ENCODE measurements around the gene ACADM.
"Not testable (repeated sequence)": the region's sequence is repeated elsewhere in the genome, so short reads cannot be mapped to it uniquely, and the experiment has no call there.

The ACADM gene

DNA sequence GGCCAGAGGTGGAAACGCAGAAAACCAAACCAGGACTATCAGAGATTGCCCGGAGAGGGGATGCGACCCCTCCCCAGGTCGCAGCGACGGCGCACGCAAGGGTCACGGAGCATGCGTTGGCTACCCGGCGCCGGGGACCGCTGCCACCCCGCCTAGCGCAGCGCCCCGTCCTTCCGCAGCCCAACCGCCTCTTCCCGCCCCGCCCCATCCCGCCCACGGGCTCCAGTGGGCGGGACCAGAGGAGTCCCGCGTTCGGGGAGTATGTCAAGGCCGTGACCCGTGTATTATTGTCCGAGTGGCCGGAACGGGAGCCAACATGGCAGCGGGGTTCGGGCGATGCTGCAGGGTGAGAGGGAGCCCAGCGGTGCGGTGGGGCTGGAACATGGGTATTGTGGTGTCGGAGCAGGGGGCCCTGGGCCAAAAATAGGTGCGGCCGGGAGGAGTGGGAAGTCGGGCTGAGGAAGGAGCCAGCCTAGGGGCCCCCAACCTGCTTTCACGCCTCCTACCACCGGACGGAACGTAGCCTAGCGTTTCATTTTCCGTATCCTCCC is at the start of gene ACADM:
Gene ACADM, plus strand, starts transcription at position 238 of the 551 bp plus-strand sequence. Its CDS starts 79 bp downstream, at position 317.
- peak; percentile 76 for DNase-seq (ENCODE audit: low read depth)

DNA sequence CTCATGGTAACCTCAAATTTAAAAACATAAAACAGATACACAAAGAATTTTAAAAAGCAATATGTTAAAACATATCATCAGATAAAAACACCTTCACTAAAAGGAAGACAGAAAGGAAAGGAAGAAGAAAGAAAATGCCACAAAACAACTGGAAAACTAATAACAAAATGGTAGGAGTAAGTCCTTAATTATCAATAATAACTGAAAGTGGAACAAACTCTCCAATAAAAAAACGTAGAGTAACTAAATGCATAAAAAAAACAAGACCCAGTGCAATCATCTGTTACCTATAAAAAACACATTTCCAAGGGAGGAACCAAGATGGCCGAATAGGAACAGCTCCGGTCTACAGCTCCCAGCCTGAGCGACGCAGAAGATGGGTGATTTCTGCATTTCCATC is 47.1 kb upstream of the ACADM start:
- DNase-seq (ENCODE audit: low read depth), result no peak

DNA sequence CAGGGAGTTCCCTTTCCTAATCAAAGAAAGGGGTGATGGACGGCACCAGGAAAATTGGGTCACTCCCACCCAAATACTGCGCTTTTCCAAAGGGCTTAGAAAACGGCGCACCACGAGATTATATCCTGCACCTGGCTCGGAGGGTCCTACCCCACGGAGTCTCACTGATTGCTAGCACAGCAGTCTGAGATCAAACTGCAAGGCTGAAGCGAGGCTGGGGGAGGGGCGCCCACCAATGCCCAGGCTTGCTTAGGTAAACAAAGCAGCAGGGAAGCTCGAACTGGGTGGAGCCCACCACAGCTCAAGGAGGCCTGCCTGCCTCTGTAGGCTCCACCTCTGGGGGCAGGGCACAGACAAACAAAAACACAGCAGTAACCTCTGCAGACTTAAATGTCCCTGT is 46.5 kb upstream of the ACADM start:
- DNase-seq (ENCODE audit: low read depth), result not testable (repeated sequence)

DNA sequence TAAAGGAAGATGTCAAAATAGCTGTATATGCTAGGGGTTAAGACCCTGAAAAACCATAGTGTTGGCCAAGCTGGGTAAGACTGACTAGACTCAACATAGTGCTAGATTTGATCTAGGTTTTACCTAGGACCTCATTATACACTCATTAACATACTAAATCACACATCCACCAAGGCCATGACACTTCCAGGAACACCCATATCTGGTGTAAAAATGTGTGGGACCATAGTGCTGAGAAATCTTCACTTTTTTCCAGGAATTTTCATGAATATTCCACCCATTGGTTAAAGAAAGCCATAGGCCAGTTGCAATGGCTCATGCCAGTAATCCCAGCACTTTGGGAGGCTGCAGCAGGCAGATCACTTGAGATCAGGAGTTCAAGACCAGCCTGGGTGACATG is 34.0 kb upstream of the ACADM start:
- DNase-seq (ENCODE audit: low read depth), result no peak

DNA sequence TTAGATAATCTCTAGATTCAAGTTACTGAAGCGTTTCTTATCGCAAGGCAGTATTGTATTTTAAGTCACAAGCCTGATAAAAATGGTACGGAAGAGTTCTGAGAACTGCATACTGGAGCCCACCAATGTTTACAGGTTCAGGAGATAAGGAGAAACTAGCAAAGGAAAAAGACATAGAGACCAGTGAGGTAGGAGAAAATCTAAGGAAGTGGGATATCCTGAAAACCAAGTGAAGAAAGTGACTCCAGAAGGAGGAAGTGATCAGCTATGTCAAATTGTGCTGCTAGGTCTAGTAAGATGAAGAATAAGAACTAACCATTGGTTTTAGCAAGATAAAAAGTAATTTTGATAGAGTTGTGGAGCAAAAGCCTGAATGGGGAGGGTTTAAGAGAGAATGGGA is 31.0 kb upstream of the ACADM start:
- no peak for DNase-seq (ENCODE audit: low read depth)

DNA sequence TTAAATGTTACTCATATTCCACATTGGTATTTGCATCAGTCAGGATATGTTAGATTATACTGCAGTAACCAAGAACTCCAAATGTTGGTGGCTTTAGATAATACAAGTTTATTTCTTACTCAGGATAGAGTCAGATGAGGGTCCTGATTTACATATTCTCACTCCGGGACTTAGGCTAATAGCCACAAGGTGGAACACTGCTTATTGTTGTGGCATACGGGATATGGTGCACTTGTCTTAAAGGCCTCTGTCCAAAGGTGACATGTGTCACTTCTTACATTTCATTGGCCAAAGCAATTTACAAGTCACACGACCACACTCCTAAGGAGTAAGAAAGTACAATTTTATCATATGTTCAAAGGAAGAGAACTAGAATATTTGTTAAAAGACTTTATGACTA is 28.5 kb upstream of the ACADM start:
- DNase-seq (ENCODE audit: low read depth), result no peak

DNA sequence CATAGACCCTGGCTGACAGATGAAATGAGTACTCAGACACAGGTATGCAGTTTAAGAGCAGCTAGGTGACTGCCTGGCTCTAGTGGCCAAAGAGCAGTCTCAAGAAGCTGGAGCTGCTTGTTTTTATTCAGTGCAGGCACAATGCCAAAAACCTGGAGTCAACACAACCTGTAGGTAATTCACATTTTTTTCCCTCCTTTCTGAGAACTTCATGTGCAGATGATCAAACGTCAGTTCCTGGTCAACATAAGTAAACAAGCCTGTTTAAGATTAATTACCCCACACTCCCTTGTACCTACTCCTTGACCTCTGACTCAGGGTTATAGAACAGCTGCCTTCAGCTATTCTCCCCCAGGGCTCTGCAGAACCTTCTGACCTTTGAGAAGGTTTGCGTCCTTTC is 17.3 kb upstream of the ACADM start:
- no peak for DNase-seq (ENCODE audit: low read depth)

DNA sequence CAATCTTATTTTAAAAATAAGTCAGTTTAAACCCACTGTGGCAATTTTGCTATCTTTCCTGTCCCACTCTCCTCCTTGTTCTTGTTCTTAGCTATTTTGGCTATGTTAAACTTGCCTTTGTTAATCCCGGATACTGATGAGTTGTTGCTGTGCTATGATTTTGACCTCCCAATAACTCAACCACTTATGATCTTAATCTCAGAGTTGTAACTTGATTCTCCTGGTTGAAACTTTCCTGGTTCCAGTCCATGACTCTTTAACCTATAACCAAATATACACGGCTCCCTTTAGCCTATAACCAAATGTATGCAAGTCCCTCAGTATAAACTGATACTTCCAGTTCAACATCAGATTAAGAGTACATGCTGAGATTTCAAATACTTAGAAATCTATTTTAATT is 15.6 kb upstream of the ACADM start:
- no peak for DNase-seq (ENCODE audit: low read depth)

DNA sequence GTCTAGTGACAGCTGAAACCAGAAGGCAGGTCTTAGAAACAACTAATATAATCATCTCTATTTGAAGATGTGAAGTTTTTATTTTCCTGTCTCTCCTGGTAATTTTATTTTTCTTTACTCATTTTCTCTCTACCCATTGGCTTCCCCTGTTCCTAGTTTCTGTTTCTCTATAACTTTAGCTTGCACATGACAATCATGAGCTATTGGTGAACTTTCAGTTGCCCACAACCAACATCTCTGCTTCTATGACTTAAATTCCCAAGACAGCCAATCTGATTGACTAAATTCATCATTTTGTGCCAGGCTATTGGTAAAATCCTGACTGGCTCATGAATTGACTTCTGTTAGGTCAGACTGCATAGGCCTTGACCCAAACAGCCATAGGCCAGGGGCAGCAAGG is 13.7 kb upstream of the ACADM start:
- no peak for DNase-seq (ENCODE audit: low read depth)

DNA sequence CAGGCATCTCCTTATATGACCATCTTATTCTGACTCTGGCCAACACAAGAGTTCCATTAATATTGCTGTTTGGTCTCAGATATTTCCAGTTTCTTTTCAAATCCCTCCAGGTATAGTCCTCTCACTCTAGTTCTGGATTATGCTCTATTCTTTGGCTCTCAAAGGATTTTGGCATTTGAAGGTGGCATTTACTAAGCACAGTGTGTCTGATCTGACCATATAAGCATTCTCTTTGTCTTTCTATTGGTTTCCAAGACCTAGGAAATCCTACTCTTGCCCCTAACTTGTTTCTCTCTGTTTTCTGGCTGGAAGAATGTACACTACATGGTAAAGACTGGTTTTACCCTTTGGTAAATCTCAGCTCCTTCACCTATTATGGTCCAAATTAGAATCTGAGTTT is 12.7 kb upstream of the ACADM start:
- no peak for DNase-seq (ENCODE audit: low read depth)

DNA sequence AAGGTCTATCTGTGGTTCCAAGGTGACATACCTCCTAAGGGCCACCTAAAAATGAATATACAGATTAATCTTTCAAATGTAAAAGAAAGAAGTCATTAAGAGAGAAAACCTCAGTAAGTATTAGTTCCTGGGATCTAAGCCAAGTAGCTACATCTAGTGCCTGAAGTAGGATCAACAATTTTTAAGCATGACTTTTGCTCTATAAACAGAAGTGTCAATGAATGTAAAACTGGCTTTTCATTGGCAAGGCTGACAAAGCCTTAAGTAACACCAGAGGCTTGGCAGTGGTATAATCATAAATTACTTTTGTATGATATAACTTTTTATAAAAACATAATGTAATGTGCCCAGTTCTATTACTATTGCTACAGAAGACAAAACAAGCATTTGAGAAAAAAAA is 12.2 kb upstream of the ACADM start:
- no peak for DNase-seq (ENCODE audit: low read depth)

DNA sequence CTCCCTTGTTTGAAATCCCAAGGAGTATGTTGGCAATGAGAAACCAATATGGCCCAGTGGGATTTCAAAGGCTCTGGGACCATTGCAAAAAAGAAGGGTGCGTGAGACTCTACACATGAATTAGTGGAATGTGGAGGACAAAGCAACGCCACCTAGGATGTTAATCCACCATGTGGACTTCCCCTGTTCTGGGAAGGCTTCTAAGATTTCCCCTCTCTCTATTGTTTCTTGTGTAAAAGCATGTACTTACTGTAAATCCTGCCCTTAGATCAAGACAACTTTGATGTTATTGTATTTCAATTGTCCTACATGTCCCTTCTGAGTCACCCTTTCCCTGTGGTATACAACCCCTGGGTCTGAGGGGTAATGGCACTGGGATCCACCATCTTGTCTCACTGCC is 4.7 kb upstream of the ACADM start:
- no peak for DNase-seq (ENCODE audit: low read depth)

DNA sequence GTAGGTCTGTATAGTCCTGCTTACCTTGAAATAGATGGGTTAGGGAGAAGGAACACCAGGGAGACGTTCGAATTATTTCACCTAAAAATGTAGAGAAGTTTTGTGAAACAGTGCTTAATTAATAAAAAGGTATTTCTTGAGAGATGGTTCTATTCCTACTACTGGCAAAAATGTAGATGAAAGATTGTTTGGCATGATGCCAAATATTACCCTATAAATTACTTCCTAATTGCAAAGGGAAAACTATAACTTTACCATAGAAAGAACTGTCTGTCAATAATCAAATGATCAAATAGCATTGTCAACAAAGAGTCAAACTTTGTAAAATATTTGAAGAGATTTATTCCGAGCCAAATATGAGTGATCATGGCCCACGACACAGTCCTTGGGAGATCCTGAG is 4.2 kb upstream of the ACADM start:
- DNase-seq (ENCODE audit: low read depth), result no peak

DNA sequence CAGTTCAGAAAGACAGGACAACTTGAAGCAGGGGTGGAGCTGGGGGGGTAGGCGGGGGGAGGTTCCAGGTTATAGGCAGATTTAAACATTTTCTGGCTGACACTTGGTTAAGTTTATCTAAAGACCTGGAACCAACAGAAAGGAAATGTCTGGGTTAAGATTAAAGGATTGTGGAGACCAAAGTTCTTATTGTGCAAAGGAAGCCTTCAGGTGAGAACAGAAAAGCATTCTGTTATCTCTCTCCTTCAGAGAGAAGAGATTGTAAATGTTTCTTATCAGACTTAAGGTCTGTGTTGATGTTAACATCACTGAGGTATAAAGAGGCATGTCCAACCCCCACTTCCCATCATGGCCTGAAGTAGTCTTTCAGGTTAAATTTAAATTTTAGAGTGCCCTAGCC is 3.7 kb upstream of the ACADM start:
- no peak for DNase-seq (ENCODE audit: low read depth)

DNA sequence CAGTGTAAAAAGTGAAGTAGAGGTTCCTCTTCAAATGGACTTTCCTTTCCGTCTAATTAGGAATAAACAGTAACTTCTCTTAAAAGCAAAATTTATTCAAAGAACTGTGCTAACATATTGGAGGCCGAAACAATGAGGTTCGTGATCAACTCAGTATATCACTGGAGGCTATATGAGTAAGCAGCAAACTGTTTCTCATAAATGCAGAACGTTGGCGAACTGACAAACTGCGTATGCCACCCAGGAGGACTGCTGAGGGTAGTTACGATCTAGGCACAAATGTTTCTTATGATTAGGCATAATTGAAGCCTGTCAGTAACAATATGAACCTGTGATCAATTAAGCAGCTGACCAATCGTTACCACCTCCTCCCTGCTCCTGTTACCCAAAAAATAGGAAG is 2.3 kb upstream of the ACADM start:
- not testable (repeated sequence) for DNase-seq (ENCODE audit: low read depth)

DNA sequence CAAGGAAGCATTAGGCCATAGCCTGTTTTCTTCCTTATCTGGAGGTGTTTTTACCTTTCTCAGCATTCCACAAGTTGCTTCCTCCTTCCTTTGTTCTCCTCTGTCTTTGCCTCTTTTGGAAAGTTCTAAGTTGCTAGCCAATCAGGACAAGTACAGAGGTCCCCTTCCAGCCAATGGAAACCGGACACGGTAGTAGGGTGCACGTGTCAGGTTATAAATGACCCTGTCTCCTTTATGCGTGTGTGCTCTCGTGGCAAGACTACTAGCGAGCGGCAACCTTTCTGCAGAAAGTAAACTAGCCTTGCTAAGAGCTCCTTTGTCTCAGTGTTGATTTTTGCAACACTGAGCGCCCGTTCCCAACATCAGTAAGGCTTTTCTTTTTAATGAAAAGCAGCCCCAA is 1.5 kb upstream of the ACADM start:
- no peak for DNase-seq (ENCODE audit: low read depth)

DNA sequence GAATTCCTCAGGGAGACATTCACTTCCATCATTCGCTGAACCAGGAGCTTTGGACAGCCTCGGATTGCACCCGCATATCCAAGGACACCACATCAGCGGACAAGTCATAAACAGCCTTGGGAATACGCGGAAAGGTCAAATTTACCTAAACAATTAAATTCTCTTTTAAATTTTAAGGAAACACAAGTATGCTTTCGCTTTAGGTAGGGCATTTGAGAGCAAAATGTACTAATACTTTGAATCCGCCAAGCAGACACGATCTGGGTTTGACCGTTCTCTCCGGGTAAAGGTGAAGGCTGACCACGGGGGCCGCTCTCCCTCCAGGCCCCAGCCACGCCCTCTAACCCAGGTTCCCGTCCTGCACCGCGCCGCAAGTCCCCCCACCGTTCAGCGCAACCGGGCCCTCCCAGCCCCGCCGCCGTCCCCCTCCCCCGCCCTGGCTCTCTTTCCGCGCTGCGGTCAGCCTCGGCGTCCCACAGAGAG is 479 bp upstream of the ACADM start:
- DNase-seq (ENCODE audit: low read depth), result peak; percentile 56

DNA sequence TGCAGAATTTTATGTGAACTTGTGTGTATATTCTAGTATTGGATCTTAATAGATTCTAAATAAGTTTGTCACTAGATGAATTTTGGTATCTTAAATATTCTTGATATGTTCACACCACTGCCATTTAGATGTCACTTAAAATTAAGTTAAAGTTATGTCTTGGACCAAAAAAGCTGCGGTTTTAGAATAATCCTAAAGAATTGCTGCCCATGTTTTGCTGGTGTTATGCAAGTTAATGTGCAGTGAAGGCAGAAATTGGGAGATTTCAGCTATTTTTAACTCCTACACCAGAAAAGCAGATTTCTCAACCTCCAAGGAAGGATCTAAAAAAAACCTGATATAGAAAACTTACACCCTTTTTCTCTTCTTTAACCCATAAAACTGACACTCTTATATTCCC is 757 bp downstream of the ACADM start:
- no peak for DNase-seq (ENCODE audit: low read depth)

DNA sequence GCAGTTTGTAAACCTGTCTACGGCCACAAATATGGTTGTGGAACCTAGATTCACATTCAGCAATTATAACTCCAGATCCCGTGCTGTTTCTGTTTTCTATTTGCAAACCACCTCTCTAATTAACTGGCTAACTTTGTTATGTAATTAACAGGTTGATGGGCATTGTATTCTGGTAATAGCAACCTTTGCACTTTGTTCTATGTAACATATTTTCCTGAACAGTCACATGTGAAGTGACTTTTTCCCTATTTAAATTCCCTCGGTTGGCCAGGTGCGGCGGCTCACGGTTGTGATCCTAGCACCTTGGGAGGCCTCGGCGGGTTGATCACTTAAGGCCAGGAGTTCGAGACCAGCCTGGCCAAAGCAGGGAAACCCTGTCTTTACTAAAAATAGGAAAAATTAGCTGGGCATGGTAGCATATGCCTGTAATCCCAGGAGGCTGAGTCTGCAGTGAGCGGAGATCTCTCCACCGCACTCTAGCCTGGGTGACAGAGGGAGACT is 1.4 kb downstream of the ACADM start:
- no peak for DNase-seq (ENCODE audit: low read depth)

DNA sequence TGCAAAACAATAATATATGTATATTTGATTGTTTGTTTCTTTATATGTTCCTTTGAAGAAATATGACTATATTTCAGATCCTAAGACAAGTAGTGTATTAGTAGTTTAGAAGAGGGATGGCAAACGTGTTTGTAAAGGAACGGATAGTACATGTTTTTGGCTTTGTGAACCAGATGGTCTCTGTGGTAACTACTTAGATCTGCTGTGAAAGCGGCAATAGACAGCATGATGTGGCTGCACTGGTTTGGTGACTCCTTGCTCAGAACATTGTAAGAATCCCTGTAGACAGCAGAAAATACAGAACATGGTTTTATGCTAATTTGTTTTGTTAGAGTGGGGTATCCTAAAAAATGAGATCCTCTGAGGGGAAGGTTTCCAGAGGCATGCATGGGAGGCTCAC is 3.1 kb downstream of the ACADM start:
- DNase-seq (ENCODE audit: low read depth), result no peak

DNA sequence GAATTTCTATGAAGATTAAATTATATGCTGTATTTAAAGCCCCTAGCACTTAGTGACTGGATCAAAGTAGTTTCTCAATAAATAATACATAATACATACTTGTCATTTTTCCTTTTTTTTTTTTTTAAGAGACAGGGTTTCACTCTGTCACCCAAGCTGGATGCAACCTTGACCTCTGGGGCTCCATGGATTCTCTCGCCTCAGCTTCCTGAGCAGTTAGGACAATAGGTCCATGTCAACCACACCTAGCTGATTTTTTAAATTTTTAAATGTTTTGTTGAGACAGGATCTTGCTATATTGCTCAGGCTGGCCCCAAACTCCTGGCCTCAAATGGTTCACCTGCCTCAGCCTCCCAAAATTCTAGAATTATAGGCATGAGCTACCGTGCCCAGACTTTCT is 5.9 kb downstream of the ACADM start:
- DNase-seq (ENCODE audit: low read depth), result no peak

DNA sequence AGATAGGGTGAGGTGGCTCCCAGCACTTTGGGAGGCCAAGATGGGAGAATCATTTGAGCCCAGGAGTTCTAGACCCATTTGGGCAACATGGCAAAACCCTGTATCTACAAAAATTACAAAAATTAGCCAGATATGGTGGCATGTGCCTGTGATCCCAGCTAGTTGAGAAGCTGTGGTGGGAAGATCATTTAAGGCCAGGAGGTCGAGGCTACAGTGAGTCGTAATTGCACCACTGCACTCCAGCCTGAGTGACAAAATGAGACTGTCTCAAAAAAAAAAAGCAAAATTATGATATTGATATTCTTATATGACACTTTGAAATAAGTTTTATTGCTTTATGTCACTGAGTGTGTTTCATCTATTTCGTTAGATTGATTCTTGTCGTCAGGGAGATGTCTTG is 7.4 kb downstream of the ACADM start:
- DNase-seq (ENCODE audit: low read depth), result no peak

DNA sequence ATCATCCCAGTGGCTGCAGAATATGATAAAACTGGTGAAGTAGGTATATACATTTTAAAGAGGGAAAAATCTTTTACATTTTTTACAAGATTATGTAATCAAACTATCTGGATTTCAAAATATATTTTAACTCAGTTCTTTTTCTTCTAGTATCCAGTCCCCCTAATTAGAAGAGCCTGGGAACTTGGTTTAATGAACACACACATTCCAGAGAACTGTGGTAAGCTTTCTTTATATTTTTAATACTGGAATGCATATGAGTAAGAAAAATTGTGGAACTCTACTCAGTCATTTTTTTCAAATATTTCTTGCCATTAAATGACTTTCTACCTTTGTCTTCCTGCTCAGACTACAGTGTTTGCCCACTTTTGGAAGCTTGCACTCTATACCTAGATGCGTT is 8.2 kb downstream of the ACADM start:
- no peak for DNase-seq (ENCODE audit: low read depth)

DNA sequence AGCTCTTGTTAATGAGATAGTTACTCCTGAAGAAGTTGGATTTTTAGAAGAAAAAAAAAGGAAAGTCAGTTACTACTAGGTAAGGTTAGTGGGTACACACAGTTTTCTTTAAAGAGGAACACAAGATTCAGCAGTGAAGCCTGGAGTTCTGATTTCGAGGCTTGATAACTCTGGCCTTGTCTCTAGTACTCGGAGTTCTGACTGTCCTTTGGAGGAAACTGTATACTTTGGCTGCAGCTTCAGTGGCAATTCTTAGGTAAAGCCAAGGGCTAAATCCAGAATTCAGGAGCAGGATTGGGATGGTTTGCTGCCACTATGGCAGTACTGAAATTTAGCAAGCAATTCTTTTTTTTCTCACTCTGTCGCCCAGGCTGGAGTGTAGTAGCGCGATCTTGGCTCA is 9.2 kb downstream of the ACADM start:
- no peak for DNase-seq (ENCODE audit: low read depth)

DNA sequence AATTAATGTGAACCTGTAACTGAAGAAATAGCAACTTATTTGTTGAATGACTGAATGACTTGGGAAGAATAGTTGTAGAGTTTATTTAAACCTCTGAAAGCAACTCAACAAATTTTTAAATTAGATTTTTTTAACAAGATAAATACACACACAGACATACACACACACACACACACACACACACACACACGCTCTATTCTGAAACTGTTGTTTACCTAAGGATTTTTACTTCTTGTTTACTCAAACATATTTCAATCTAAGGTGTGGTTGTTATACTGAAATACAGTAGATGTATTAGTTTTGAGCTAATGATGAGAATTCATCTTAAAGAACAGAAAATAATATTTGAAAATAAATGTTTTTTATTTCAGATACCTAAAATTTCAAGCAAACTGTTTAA is 11.5 kb downstream of the ACADM start:
- DNase-seq (ENCODE audit: low read depth), result no peak

Measured in activated T-cell treated with anti-CD3 and anti-CD28 coated beads for 1 hour (primary cell).